ENCODE data around the gene PTMA.
"Not testable (repeated sequence)": the region's sequence is repeated elsewhere in the genome, so short reads cannot be mapped to it uniquely, and the experiment has no call there.

The PTMA gene

GRCh38 chr2:231699006-231699405 is 9.3 kb upstream of the PTMA start:
- no peak for DNase-seq

GRCh38 chr2:231701456-231702373 is 6.6 kb upstream of the PTMA start:
- no peak for DNase-seq

- no peak for DNase-seq
Measured at GRCh38 chr2:231704017-231704416, 4.3 kb upstream of the PTMA start.

- peak; percentile 93 for DNase-seq
Measured at GRCh38 chr2:231706731-231707624, 1.3 kb upstream of the PTMA start.

- no peak for DNase-seq
Measured at GRCh38 chr2:231707625-231707926, 749 bp upstream of the PTMA start.

GRCh38 chr2:231708773-231709635 is 679 bp downstream of the PTMA start:
- DNase-seq: peak; percentile 37

- DNase-seq: peak; percentile 26
Measured at GRCh38 chr2:231709636-231709980, 1.3 kb downstream of the PTMA start.

GRCh38 chr2:231709981-231710798 is 1.9 kb downstream of the PTMA start:
- peak; percentile 90 for DNase-seq

- DNase-seq: no peak
Measured at GRCh38 chr2:231710799-231711676, 2.7 kb downstream of the PTMA start.

GRCh38 chr2:231711677-231712450 is 3.5 kb downstream of the PTMA start:
- DNase-seq: no peak

GRCh38 chr2:231712451-231713021 is 4.2 kb downstream of the PTMA start:
- peak; percentile 24 for DNase-seq

GRCh38 chr2:231713406-231713729 is 5.0 kb downstream of the PTMA start:
- not testable (repeated sequence) for DNase-seq

GRCh38 chr2:231713730-231714638 is 5.7 kb downstream of the PTMA start:
- DNase-seq: peak; percentile 86

- DNase-seq: peak; percentile 61
Measured at GRCh38 chr2:231714639-231715498, 6.5 kb downstream of the PTMA start.

GRCh38 chr2:231715499-231715837 is 7.1 kb downstream of the PTMA start:
- no peak for DNase-seq

- DNase-seq: no peak
Measured at GRCh38 chr2:231715988-231716616, 7.8 kb downstream of the PTMA start.

GRCh38 chr2:231716666-231717280 is 8.4 kb downstream of the PTMA start:
- DNase-seq: no peak

Data from activated effector memory CD4-positive, alpha-beta T cell treated with Interleukin-2 at 50 U/mL for 16 hours (primary cell).